Measurements from ENCODE around the gene SLC24A3. TPM values are rescaled to one million over a fixed set of nuclear protein-coding genes. Genes with fewer than 3 reads are reported as not detected.

The SLC24A3 gene
- total and polyA plus RNA-seq, 2 of the 13 experiments (the other 11 are each of a cell fraction or from before 2014, with no cell fraction given) = not detected

DNA sequence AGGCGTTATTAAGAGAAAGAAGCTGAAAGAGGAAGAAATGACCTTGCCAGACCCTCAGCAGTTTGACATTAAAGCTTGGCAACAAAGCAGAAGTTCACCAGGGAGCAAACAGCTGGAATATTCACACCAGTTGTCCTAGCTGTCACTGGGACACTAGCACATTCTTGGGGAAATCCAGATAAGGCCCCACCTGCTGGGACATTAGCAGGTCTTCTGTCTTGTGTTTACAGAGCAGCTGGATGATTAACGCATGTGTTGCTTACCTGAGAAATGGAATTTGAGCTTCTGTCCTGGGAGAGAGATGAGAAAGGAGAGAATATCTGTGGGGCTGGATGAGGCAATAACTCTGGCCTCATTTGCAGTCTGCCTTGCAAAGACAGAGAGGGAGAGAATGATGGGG, 408.0 kb downstream of the SLC24A3 start (continued):
- TF ChIP-seq MTA1 (CRISPR knock-in tag; IDR thresholded peaks at IDR 0.05; ENCODE audit: borderline replicate concordance) = no peak
- TF ChIP-seq ZNF143 (CRISPR knock-in tag; IDR thresholded peaks at IDR 0.05) = no peak
- TF ChIP-seq POLR2A (IDR thresholded peaks at IDR 0.05; ENCODE audit: insufficient read depth in 1 of 2, low read depth in 2 of 2, low read length in 2 of 2) = no peak
- TF ChIP-seq ZNF230 (CRISPR knock-in tag; IDR thresholded peaks at IDR 0.05) = no peak
- TF ChIP-seq GPBP1L1 (CRISPR knock-in tag; IDR thresholded peaks at IDR 0.05) = no peak
- 0 out of 2 replicates have a peak, but pooled peaks have one; percentile 29 for TF ChIP-seq ZMYM4 (CRISPR knock-in tag; IDR thresholded peaks at IDR 0.05)
- 0 out of 2 replicates have a peak, but pooled peaks have one; percentile 39 for TF ChIP-seq ZSCAN9 (CRISPR knock-in tag; IDR thresholded peaks at IDR 0.05; ENCODE audit: borderline replicate concordance)
- no peak; the same call in 1 of the 2 replicates for TF ChIP-seq RXRA (CRISPR knock-in tag; IDR thresholded peaks at IDR 0.05)
- TF ChIP-seq CEBPG (CRISPR knock-in tag; IDR thresholded peaks at IDR 0.05) = peak; percentile 91
- no peak for TF ChIP-seq ZNF629 (CRISPR knock-in tag; conservative IDR thresholded peaks at IDR 0.05)
- TF ChIP-seq KDM5B (CRISPR knock-in tag; IDR thresholded peaks at IDR 0.05; ENCODE audit: borderline replicate concordance) = no peak
- TF ChIP-seq ELF3 (CRISPR knock-in tag; IDR thresholded peaks at IDR 0.05) = peak; percentile 73; the same call in 1 of the 2 replicates
- TF ChIP-seq ATM (IDR thresholded peaks at IDR 0.05; ENCODE audit: borderline replicate concordance) = no peak
- peak; percentile 65; the same call in 1 of the 2 replicates for TF ChIP-seq SALL1 (CRISPR knock-in tag; IDR thresholded peaks at IDR 0.05)
- TF ChIP-seq, protein P1, sequence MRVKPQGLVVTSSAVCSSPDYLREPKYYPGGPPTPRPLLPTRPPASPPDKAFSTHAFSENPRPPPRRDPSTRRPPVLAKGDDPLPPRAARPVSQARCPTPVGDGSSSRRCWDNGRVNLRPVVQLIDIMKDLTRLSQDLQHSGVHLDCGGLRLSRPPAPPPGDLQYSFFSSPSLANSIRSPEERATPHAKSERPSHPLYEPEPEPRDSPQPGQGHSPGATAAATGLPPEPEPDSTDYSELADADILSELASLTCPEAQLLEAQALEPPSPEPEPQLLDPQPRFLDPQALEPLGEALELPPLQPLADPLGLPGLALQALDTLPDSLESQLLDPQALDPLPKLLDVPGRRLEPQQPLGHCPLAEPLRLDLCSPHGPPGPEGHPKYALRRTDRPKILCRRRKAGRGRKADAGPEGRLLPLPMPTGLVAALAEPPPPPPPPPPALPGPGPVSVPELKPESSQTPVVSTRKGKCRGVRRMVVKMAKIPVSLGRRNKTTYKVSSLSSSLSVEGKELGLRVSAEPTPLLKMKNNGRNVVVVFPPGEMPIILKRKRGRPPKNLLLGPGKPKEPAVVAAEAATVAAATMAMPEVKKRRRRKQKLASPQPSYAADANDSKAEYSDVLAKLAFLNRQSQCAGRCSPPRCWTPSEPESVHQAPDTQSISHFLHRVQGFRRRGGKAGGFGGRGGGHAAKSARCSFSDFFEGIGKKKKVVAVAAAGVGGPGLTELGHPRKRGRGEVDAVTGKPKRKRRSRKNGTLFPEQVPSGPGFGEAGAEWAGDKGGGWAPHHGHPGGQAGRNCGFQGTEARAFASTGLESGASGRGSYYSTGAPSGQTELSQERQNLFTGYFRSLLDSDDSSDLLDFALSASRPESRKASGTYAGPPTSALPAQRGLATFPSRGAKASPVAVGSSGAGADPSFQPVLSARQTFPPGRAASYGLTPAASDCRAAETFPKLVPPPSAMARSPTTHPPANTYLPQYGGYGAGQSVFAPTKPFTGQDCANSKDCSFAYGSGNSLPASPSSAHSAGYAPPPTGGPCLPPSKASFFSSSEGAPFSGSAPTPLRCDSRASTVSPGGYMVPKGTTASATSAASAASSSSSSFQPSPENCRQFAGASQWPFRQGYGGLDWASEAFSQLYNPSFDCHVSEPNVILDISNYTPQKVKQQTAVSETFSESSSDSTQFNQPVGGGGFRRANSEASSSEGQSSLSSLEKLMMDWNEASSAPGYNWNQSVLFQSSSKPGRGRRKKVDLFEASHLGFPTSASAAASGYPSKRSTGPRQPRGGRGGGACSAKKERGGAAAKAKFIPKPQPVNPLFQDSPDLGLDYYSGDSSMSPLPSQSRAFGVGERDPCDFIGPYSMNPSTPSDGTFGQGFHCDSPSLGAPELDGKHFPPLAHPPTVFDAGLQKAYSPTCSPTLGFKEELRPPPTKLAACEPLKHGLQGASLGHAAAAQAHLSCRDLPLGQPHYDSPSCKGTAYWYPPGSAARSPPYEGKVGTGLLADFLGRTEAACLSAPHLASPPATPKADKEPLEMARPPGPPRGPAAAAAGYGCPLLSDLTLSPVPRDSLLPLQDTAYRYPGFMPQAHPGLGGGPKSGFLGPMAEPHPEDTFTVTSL (CRISPR knock-in tag; IDR thresholded peaks at IDR 0.05; ENCODE audit: borderline replicate concordance) = peak; percentile 68; the same call in 1 of the 2 replicates
- no peak for TF ChIP-seq ZSCAN20 (CRISPR knock-in tag; IDR thresholded peaks at IDR 0.05; ENCODE audit: borderline replicate concordance)
- no peak for TF ChIP-seq ZNF777 (CRISPR knock-in tag; IDR thresholded peaks at IDR 0.05)
- TF ChIP-seq ZNF224 (CRISPR knock-in tag; IDR thresholded peaks at IDR 0.05) = no peak
- TF ChIP-seq KDM5A (IDR thresholded peaks at IDR 0.05; ENCODE audit: borderline replicate concordance, low read length) = no peak
- no peak; the same call in 1 of the 2 replicates for TF ChIP-seq ZBTB46 (CRISPR knock-in tag; IDR thresholded peaks at IDR 0.05; ENCODE audit: borderline replicate concordance)
- TF ChIP-seq, protein P2, sequence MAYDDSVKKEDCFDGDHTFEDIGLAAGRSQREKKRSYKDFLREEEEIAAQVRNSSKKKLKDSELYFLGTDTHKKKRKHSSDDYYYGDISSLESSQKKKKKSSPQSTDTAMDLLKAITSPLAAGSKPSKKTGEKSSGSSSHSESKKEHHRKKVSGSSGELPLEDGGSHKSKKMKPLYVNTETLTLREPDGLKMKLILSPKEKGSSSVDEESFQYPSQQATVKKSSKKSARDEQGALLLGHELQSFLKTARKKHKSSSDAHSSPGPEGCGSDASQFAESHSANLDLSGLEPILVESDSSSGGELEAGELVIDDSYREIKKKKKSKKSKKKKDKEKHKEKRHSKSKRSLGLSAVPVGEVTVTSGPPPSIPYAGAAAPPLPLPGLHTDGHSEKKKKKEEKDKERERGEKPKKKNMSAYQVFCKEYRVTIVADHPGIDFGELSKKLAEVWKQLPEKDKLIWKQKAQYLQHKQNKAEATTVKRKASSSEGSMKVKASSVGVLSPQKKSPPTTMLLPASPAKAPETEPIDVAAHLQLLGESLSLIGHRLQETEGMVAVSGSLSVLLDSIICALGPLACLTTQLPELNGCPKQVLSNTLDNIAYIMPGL (CRISPR knock-in tag; IDR thresholded peaks at IDR 0.05; ENCODE audit: borderline replicate concordance in 1 of 2, low read depth in 1 of 2) = no peak
